Adipose tissue (tissue), 3 donors: ENCODE measurements around the gene UBL5. TPM values are rescaled to one million over a fixed set of nuclear protein-coding genes. Genes with fewer than 3 reads are reported as not detected.
"Not testable (repeated sequence)": the region's sequence is repeated elsewhere in the genome, so short reads cannot be mapped to it uniquely, and the experiment has no call there.

ENCODE experiments used
- H3K27ac ChIP-seq: one replicate; pipeline ENCODE4 v1.5.1; 2013; ENCODE audit warnings: low read depth, low read length
- WGBS, 3 donors: extraction: QIAGEN DNeasy Blood & Tissue Kit; methylation state at CpG; one replicate each; pipeline ENCODE4 v1.1.7; 2013; 5-methylcytosine and 5-hydroxymethylcytosine counted together
- polyA plus RNA-seq, 3 donors: library from polyadenylated mRNA; stranded (reverse); fragments of 200-250 nt; gene quantifications; one replicate each; pipeline ENCODE4 v1.2.3, GENCODE V29; 2013
- donor health status: healthy with polysubstance abuse.
- donor health status: Bipolar disorder and iron deficiency.
- donor health status: healthy.

Gene UBL5
- polyA plus RNA-seq, 3 donors = 276 to 718 (median 639) TPM

GRCh38 chr19:9843626-9844273 is 16.0 kb downstream of the UBL5 start:
- H3K27ac ChIP-seq = not testable (repeated sequence)

GRCh38 chr19:9847087-9847671 is 19.5 kb downstream of the UBL5 start:
- 55 to 67% (median 63%) methylated on average over 13 of the region's 13 CpGs for WGBS, 3 donors
- H3K27ac ChIP-seq = no peak overlapping the region

More at GRCh38 chr19:9843626-9844273, 16.0 kb downstream of the UBL5 start:
- whole genome bisulfite sequencing, 3 donors = 92 to 96% (median 94%) methylated on average over 11 to 12 of the region's 12 CpGs

GRCh38 chr19:9848060-9848459 is 20.3 kb downstream of the UBL5 start:
- no peak overlapping the region for H3K27ac ChIP-seq
- 58 to 92% (median 77%) methylated on average over 4 of the region's 4 CpGs for WGBS, 3 donors

GRCh38 chr19:9848762-9849161 is 21.0 kb downstream of the UBL5 start:
- 84 to 89% (median 87%) methylated on average over 23 of the region's 23 CpGs for WGBS, 3 donors
- no peak overlapping the region for H3K27ac ChIP-seq

GRCh38 chr19:9849791-9850190 is 22.1 kb downstream of the UBL5 start:
- 69 to 86% (median 80%) methylated on average over 7 of the region's 7 CpGs for WGBS, 3 donors

GRCh38 chr19:9850235-9850959 is 22.7 kb downstream of the UBL5 start:
- no peak overlapping the region for H3K27ac ChIP-seq
- WGBS, 3 donors = 64 to 78% (median 75%) methylated on average over 19 of the region's 19 CpGs

More at GRCh38 chr19:9849791-9850190, 22.1 kb downstream of the UBL5 start:
- H3K27ac ChIP-seq = no peak overlapping the region

- WGBS, 3 donors = 97 to 98% (median 98%) methylated on average over 38 of the region's 38 CpGs
- H3K27ac ChIP-seq = no peak overlapping the region
Observed at GRCh38 chr19:9854282-9854846, 26.6 kb downstream of the UBL5 start.

GRCh38 chr19:9856609-9857008 is 28.9 kb downstream of the UBL5 start:
- WGBS, 3 donors = 97 to 98% (median 98%) methylated on average over 9 of the region's 9 CpGs
- no peak overlapping the region for H3K27ac ChIP-seq

- H3K27ac ChIP-seq = no peak overlapping the region
- WGBS, 3 donors = 92 to 96% (median 95%) methylated on average over 13 of the region's 13 CpGs
Observed at GRCh38 chr19:9857076-9857721, 29.5 kb downstream of the UBL5 start.

- 65 to 80% (median 70%) methylated on average over 10 of the region's 10 CpGs for WGBS, 3 donors
- H3K27ac ChIP-seq = no peak overlapping the region
Observed at GRCh38 chr19:9857920-9858746, 30.4 kb downstream of the UBL5 start.

- H3K27ac ChIP-seq = no peak overlapping the region
Observed at GRCh38 chr19:9858766-9859165, 31.0 kb downstream of the UBL5 start.

- H3K27ac ChIP-seq = no peak overlapping the region
- WGBS, 3 donors = 84 to 91% (median 87%) methylated on average over 8 of the region's 8 CpGs
Observed at GRCh38 chr19:9860407-9860806, 32.7 kb downstream of the UBL5 start.

- 95 to 100% (median 97%) methylated on average over 1 of the region's 1 CpG for WGBS, 3 donors
- no peak overlapping the region for H3K27ac ChIP-seq
Observed at GRCh38 chr19:9861503-9861902, 33.8 kb downstream of the UBL5 start.

- no peak overlapping the region for H3K27ac ChIP-seq
- 61 to 82% (median 77%) methylated on average over 4 of the region's 4 CpGs for WGBS, 3 donors
Observed at GRCh38 chr19:9862938-9863337, 35.2 kb downstream of the UBL5 start.

- no peak overlapping the region for H3K27ac ChIP-seq
- WGBS, 3 donors = 72 to 87% (median 86%) methylated on average over 5 of the region's 5 CpGs
Observed at GRCh38 chr19:9863759-9864158, 36.0 kb downstream of the UBL5 start.

GRCh38 chr19:9865732-9866501 is 38.2 kb downstream of the UBL5 start:
- 55 to 76% (median 65%) methylated on average over 16 of the region's 16 CpGs for WGBS, 3 donors
- H3K27ac ChIP-seq = no peak overlapping the region

GRCh38 chr19:9868983-9869617 is 41.4 kb downstream of the UBL5 start:
- WGBS, 3 donors = 73 to 77% (median 75%) methylated on average over 7 of the region's 7 CpGs

More at GRCh38 chr19:9868983-9869617, 41.4 kb downstream of the UBL5 start:
- no peak overlapping the region for H3K27ac ChIP-seq
